GM19395 (cell line): ENCODE results near the gene COL18A1.

Experiments
- ATAC-seq: cut with Tn5 transposase; IDR thresholded peaks from one replicate; pipeline ENCODE4 v1.9.1; 2021; ENCODE audit warnings: mild to moderate bottlenecking, moderate library complexity; ENCODE audit not compliant: unreplicated experiment

COL18A1 gene

GRCh38 chr21:45412491-45412890, 7.5 kb downstream of the COL18A1 start:
- ATAC-seq: no peak

- ATAC-seq: no peak
Observed at GRCh38 chr21:45412909-45413611, 8.1 kb downstream of the COL18A1 start.

- ATAC-seq: no peak
Observed at GRCh38 chr21:45413922-45414321, 9.0 kb downstream of the COL18A1 start.

- ATAC-seq: no peak
Observed at GRCh38 chr21:45414396-45415187, 9.6 kb downstream of the COL18A1 start.

GRCh38 chr21:45415188-45415942, 10.4 kb downstream of the COL18A1 start:
- ATAC-seq: no peak

GRCh38 chr21:45415943-45416611, 11.1 kb downstream of the COL18A1 start:
- ATAC-seq: no peak

GRCh38 chr21:45416620-45417019, 11.7 kb downstream of the COL18A1 start:
- no peak for ATAC-seq

- ATAC-seq: no peak
Observed at GRCh38 chr21:45417256-45417950, 12.4 kb downstream of the COL18A1 start.

- no peak for ATAC-seq
Observed at GRCh38 chr21:45417951-45418300, 13.0 kb downstream of the COL18A1 start.

GRCh38 chr21:45418301-45419071, 13.5 kb downstream of the COL18A1 start:
- ATAC-seq: no peak

- no peak for ATAC-seq
Observed at GRCh38 chr21:45419162-45419561, 14.2 kb downstream of the COL18A1 start.

- no peak for ATAC-seq
Observed at GRCh38 chr21:45420061-45421041, 15.4 kb downstream of the COL18A1 start.

- ATAC-seq: no peak
Observed at GRCh38 chr21:45421071-45421845, 16.3 kb downstream of the COL18A1 start.

GRCh38 chr21:45421846-45422775, 17.1 kb downstream of the COL18A1 start:
- no peak for ATAC-seq

- no peak for ATAC-seq
Observed at GRCh38 chr21:45423201-45423955, 18.4 kb downstream of the COL18A1 start.
